Left ventricle myocardium inferior (tissue), 1 donor: ENCODE results near the gene FBXO4. TPM values are rescaled to one million over a fixed set of nuclear protein-coding genes. Genes with fewer than 3 reads are reported as not detected.

Experiments
- DNase-seq: peaks from one replicate; pipeline ENCODE4 v3.0.0-alpha.2; 2020
- H3K27ac ChIP-seq: fragments of 200-600 bp; replicated peaks from 2 replicates; pipeline ENCODE4 v1.8.0; 2021
- H3K27me3 ChIP-seq: fragments of 200-600 bp; 2 replicates; pipeline ENCODE4 v1.8.0; 2021; ENCODE audit warnings: low read depth
- H3K36me3 ChIP-seq: fragments of 200-600 bp; 2 replicates; pipeline ENCODE4 v1.8.0; 2021
- H3K4me1 ChIP-seq: fragments of 200-600 bp; 2 replicates; pipeline ENCODE4 v1.8.0; 2021
- H3K4me3 ChIP-seq: fragments of 200-600 bp; 2 replicates; pipeline ENCODE4 v1.8.0; 2021; ENCODE audit warnings: mild to moderate bottlenecking, moderate library complexity
- H3K9me3 ChIP-seq: fragments of 200-600 bp; replicated peaks from 2 replicates; pipeline ENCODE4 v1.8.0; 2021
- CTCF ChIP-seq: fragments of 200-600 bp; IDR thresholded peaks from 2 replicates; pipeline ENCODE4 v1.8.0; 2021; ENCODE audit warnings: antibody characterized with exemption, mild to moderate bottlenecking, borderline replicate concordance
- intact Hi-C: fragments of 100-400 bp; cut with micrococcal nuclease; formaldehyde crosslinking; loops from one replicate; pipeline ENCODE4 v1.11.0; 2022
- total RNA-seq: library from RNA; stranded (reverse); fragmentation: NEBNext Ultra II Directional; extraction: Animal tissue kit (Norgen Biotek cat#: 25700); gene quantifications from one replicate; pipeline ENCODE4 v1.2.1, GENCODE V29; 2021
- donor health status: DM: no; HTN: yes; CAD: no; lungs with severe emphysema.

The FBXO4 gene
- total RNA-seq, 1 donor from 2014 or later, result 4.3 TPM

- no peak for TF ChIP-seq CTCF
- H3K27ac ChIP-seq, result no peak overlapping the region
- H3K9me3 ChIP-seq, result peaks cover 27% of the 10 kb centered on the region
- no peaks in the 10 kb centered on the region for H3K4me1 ChIP-seq
- no peak overlapping the region for H3K4me3 ChIP-seq
- no peak for DNase-seq
- no peaks in the 10 kb centered on the region for H3K27me3 ChIP-seq
- H3K36me3 ChIP-seq, result no peaks in the 10 kb centered on the region
- intact Hi-C loops, result no loop called here
Observed at GRCh38 chr5:41968153-41968723, 43.2 kb downstream of the FBXO4 start.

GRCh38 chr5:41973087-41973486 is 48.0 kb downstream of the FBXO4 start:
- TF ChIP-seq CTCF, result no peak
- intact Hi-C loops, result no loop called here
- H3K4me1 ChIP-seq, result no peaks in the 10 kb centered on the region

GRCh38 chr5:41973887-41974286 is 48.8 kb downstream of the FBXO4 start:
- H3K27me3 ChIP-seq, result no peaks in the 10 kb centered on the region
- peaks cover 4% of the 10 kb centered on the region for H3K4me1 ChIP-seq
- no peak for TF ChIP-seq CTCF
- peaks cover 29% of the 10 kb centered on the region for H3K9me3 ChIP-seq
- intact Hi-C loops, result no loop called here
- H3K4me3 ChIP-seq, result no peak overlapping the region
- no peak for DNase-seq
- H3K27ac ChIP-seq, result no peak overlapping the region
- H3K36me3 ChIP-seq, result no peaks in the 10 kb centered on the region

More at GRCh38 chr5:41973087-41973486, 48.0 kb downstream of the FBXO4 start:
- H3K36me3 ChIP-seq, result no peaks in the 10 kb centered on the region
- no peak for DNase-seq
- H3K4me3 ChIP-seq, result no peak overlapping the region
- H3K9me3 ChIP-seq, result peaks cover 29% of the 10 kb centered on the region
- no peaks in the 10 kb centered on the region for H3K27me3 ChIP-seq
- no peak overlapping the region for H3K27ac ChIP-seq

GRCh38 chr5:41978676-41979075 is 53.6 kb downstream of the FBXO4 start:
- Histone ChIP-seq H3K9me3 (peaks cover 8% of the 10 kb centered on the region), H3K36me3 (no peaks in the 10 kb centered on the region), H3K4me3 (no peak overlapping the region), H3K27me3 (no peaks in the 10 kb centered on the region), H3K4me1 (peaks cover 5% of the 10 kb centered on the region), H3K27ac (no peak overlapping the region)
- intact Hi-C loops, result no loop called here
- no peak for TF ChIP-seq CTCF
- no peak for DNase-seq

GRCh38 chr5:41980396-41980795 is 55.3 kb downstream of the FBXO4 start:
- TF ChIP-seq CTCF, result no peak
- Histone ChIP-seq H3K9me3 (peaks cover 8% of the 10 kb centered on the region), H3K27ac (no peak overlapping the region), H3K27me3 (no peaks in the 10 kb centered on the region), H3K4me3 (no peak overlapping the region), H3K36me3 (no peaks in the 10 kb centered on the region), H3K4me1 (peaks cover 5% of the 10 kb centered on the region)
- DNase-seq, result no peak
- intact Hi-C loops, result no loop called here
